ENCODE data around the gene NOP10. TPM values are rescaled to one million over a fixed set of nuclear protein-coding genes. Genes with fewer than 3 reads are reported as not detected.

The NOP10 gene
- total and polyA plus RNA-seq, 2 of the 13 experiments (the other 11 are each of a cell fraction or from before 2014, with no cell fraction given), result 239 to 369 TPM

DNA sequence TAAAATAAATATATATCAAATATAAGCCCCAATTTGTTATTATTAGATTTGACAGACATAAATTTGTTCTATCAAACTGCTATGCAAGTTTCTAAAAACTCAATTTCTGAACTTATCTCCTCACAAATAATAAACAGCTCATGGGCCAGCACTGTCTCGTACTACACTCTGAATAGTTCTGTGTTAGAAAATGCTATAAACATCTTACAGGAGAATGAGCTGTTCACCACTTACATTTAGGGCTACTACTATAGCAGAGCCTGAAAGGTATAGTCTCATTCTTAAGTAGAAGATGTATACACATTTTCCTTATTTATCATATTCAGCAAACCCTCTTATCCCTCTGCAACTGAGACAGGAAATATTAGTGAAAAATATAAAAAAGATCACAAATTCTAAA, 18.0 kb downstream of the NOP10 start:
- Histone ChIP-seq H3K4me2 (ENCODE audit: low read depth, low read length) (no peak overlapping the region), H3K9ac (ENCODE audit: insufficient read depth, low read depth, low read length) (no peak overlapping the region), H3K27me3 (ENCODE audit: control insufficient read depth in 1 of 2, insufficient read depth in 2 of 2, low read length in 2 of 2) (no peaks in the 10 kb centered on the region), H3K27ac (ENCODE audit: extremely low read length, insufficient read depth, low read length) (no peak overlapping the region), H3K79me2 (ENCODE audit: insufficient read depth, low read length) (no peaks in the 10 kb centered on the region), H3K4me3 (replicated peaks in 1 of 3; ENCODE audit: insufficient read depth in 1 of 3, low read depth in 2 of 3, low read length in 3 of 3) (no peak overlapping the region), H2AFZ (ENCODE audit: low read length) (no peak overlapping the region), H3K9me3 (ENCODE audit: low read length) (no peaks in the 10 kb centered on the region), H3K36me3 (replicated peaks in 1 of 2; ENCODE audit: control insufficient read depth in 1 of 2, insufficient read depth in 2 of 2, low read length in 2 of 2) (no peaks in the 10 kb centered on the region), H4K20me1 (ENCODE audit: insufficient read depth, low read length) (no peaks in the 10 kb centered on the region), H3K4me1 (ENCODE audit: insufficient read depth, low read length) (no peaks in the 10 kb centered on the region)
- POLR2A ChIA-PET, result no interaction called here
- CTCF ChIA-PET (ENCODE audit: low intra/inter-chr PET ratio, low total read pairs), result no interaction called here
- TF ChIP-seq, protein P1, sequence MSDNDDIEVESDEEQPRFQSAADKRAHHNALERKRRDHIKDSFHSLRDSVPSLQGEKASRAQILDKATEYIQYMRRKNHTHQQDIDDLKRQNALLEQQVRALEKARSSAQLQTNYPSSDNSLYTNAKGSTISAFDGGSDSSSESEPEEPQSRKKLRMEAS (IDR thresholded peaks at IDR 0.05), result no peak
- TF ChIP-seq, protein P2, sequence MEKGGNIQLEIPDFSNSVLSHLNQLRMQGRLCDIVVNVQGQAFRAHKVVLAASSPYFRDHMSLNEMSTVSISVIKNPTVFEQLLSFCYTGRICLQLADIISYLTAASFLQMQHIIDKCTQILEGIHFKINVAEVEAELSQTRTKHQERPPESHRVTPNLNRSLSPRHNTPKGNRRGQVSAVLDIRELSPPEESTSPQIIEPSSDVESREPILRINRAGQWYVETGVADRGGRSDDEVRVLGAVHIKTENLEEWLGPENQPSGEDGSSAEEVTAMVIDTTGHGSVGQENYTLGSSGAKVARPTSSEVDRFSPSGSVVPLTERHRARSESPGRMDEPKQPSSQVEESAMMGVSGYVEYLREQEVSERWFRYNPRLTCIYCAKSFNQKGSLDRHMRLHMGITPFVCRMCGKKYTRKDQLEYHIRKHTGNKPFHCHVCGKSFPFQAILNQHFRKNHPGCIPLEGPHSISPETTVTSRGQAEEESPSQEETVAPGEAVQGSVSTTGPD (CRISPR knock-in tag; IDR thresholded peaks at IDR 0.05), result no peak
- TF ChIP-seq, protein P3, sequence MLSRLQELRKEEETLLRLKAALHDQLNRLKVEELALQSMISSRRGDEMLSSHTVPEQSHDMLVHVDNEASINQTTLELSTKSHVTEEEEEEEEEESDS (CRISPR knock-in tag; IDR thresholded peaks at IDR 0.05; ENCODE audit: borderline replicate concordance), result no peak
- TF ChIP-seq, protein P4, sequence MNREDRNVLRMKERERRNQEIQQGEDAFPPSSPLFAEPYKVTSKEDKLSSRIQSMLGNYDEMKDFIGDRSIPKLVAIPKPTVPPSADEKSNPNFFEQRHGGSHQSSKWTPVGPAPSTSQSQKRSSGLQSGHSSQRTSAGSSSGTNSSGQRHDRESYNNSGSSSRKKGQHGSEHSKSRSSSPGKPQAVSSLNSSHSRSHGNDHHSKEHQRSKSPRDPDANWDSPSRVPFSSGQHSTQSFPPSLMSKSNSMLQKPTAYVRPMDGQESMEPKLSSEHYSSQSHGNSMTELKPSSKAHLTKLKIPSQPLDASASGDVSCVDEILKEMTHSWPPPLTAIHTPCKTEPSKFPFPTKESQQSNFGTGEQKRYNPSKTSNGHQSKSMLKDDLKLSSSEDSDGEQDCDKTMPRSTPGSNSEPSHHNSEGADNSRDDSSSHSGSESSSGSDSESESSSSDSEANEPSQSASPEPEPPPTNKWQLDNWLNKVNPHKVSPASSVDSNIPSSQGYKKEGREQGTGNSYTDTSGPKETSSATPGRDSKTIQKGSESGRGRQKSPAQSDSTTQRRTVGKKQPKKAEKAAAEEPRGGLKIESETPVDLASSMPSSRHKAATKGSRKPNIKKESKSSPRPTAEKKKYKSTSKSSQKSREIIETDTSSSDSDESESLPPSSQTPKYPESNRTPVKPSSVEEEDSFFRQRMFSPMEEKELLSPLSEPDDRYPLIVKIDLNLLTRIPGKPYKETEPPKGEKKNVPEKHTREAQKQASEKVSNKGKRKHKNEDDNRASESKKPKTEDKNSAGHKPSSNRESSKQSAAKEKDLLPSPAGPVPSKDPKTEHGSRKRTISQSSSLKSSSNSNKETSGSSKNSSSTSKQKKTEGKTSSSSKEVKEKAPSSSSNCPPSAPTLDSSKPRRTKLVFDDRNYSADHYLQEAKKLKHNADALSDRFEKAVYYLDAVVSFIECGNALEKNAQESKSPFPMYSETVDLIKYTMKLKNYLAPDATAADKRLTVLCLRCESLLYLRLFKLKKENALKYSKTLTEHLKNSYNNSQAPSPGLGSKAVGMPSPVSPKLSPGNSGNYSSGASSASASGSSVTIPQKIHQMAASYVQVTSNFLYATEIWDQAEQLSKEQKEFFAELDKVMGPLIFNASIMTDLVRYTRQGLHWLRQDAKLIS (CRISPR knock-in tag; IDR thresholded peaks at IDR 0.05), result no peak
- TF ChIP-seq NBN (conservative IDR thresholded peaks at IDR 0.05) (no peak), MZF1 (CRISPR knock-in tag; IDR thresholded peaks at IDR 0.05; ENCODE audit: borderline replicate concordance) (no peak), ZFP37 (CRISPR knock-in tag; IDR thresholded peaks at IDR 0.05; ENCODE audit: borderline replicate concordance) (no peak), HDAC1 (CRISPR knock-in tag; IDR thresholded peaks at IDR 0.05) (no peak)
- TF ChIP-seq, protein P5, sequence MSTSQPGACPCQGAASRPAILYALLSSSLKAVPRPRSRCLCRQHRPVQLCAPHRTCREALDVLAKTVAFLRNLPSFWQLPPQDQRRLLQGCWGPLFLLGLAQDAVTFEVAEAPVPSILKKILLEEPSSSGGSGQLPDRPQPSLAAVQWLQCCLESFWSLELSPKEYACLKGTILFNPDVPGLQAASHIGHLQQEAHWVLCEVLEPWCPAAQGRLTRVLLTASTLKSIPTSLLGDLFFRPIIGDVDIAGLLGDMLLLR (CRISPR knock-in tag; IDR thresholded peaks at IDR 0.05), result no peak
- in situ Hi-C loops (cut with HindIII; ENCODE audit: extremely low pct_ligation_motif_present, low pct_unique_long_range_greater_than_20kb), result no loop called here
- ATAC-seq (no peak), DNase-seq (ENCODE audit: low spot score) (no peak), FAIRE-seq (no peak)
- intact Hi-C loops (cut with micrococcal nuclease; ENCODE audit: unreplicated experiment), result no loop called here
- BruUV-seq (replicated peaks), result no TSS peak
- WGBS (ENCODE audit: low lambda C conversion rate), result 100% methylated on average over 1 of the region's 1 CpG
